Uterus (tissue), 4 donors: ENCODE measurements around the gene GLB1L2. TPM values are rescaled to one million over a fixed set of nuclear protein-coding genes. Genes with fewer than 3 reads are reported as not detected.

Source experiments
- DNase-seq, 2 donors: peaks; one replicate each; pipeline ENCODE4 v3.0.0-alpha.2; 2019 to 2020
- H3K27ac ChIP-seq, 2 donors: fragments of 200-600 bp; sonication (generic); 1 replicate in 1 of 2; 2 replicates in 1 of 2; pipeline ENCODE4 v1.5.1; 2016 to 2018
- H3K27me3 ChIP-seq, 2 donors: fragments of 200-600 bp; sonication (generic); one replicate each; pipeline ENCODE4 v1.5.1; 2018 to 2019; ENCODE audit warnings: control low read depth in 1 of 2
- H3K36me3 ChIP-seq, 2 donors: fragments of 200-600 bp; sonication (generic); one replicate each; pipeline ENCODE4 v1.5.1; 2019; ENCODE audit warnings: control low read depth in 1 of 2
- H3K4me1 ChIP-seq, 2 donors: fragments of 200-600 bp; sonication (generic); one replicate each; pipeline ENCODE4 v1.5.1; 2018 to 2019; ENCODE audit warnings: control low read depth in 1 of 2
- H3K4me3 ChIP-seq, 2 donors: fragments of 200-600 bp; sonication (generic); 1 replicate in 1 of 2; 2 replicates in 1 of 2; pipeline ENCODE4 v1.5.1; 2018 to 2019; ENCODE audit warnings: mild to moderate bottlenecking in 1 of 2
- H3K9me3 ChIP-seq, 2 donors: fragments of 200-600 bp; sonication (generic); one replicate each; pipeline ENCODE4 v1.5.1; 2019; ENCODE audit warnings: control low read depth in 1 of 2
- POLR2A ChIP-seq, 2 donors: fragments of 450-650 bp; IDR thresholded peaks; one replicate each; pipeline ENCODE4 v1.6.1; 2016; ENCODE audit warnings: antibody characterized with exemption in 2 of 2, mild to moderate bottlenecking in 1 of 2, moderate library complexity in 1 of 2
- intact Hi-C: fragments of 100-400 bp; cut with DNase I; formaldehyde crosslinking; loops from one replicate; pipeline ENCODE4 v1.15.1; 2023; ENCODE audit warnings: low total_unique reads
- total RNA-seq, 4 donors: library from RNA; depleted of rRNA in 3 of 4; stranded (reverse); fragments of >200 nt in 3 of 4; gene quantifications; one replicate each; pipeline versions ENCODE4 v1.1.0 to v1.2.4, GENCODE V29; 2014 to 2023
- TF ChIP-seq, protein P1 (sequence below), 4 experiments: fragments of 200-600 bp in 2 of 4; fragments of 450-650 bp in 2 of 4; sonication (generic) in 2 of 4; IDR thresholded peaks; one replicate each; pipeline ENCODE4 v1.5.1; 2016 to 2019; ENCODE audit warnings: antibody characterized with exemption in 4 of 4, mild to moderate bottlenecking in 2 of 4, moderate library complexity in 1 of 4
- donor health status: DM: yes; HTN: yes; CAD: no.

Gene GLB1L2
- total RNA-seq, 4 donors from 2014 or later, result 5.0 to 28.2 (median 16.7) TPM

DNA sequence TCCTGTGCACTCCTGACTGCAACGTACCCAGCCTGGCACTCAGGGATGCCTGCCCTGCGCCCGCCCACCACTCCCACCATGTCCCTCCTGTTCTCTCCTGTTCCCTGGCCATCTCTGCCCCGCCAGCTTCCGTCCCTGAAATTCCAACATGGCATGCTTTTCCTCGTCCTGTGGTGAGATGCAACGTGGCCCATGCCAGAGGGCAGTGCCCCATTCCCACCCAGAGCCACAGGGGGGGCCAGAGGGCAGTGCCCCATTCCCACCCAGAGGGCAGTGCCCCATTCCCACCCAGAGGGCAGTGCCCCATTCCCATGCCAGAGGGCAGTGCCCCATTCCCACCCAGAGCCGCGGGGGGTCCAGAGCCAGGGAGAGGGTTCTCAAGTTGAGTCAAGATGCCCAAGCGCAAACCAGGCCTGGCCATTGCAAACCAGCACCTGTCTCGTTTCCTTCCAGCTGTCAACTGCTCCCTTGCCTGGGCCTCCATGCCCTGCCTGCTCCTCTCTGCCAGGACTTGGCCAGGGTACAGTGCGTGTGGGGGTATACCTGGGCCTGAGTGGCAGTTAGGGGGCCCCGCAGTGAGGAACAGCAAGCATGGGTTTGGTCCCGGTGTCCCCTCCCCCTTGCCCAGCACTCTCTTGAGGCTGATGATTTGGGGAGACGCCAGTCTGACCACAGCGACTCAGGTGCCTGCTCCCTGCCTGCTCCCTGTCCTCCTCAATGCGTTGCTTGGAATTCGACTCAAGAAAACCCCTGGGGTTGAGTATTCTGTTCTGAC, 65.7 kb downstream of the GLB1L2 start:
- Histone ChIP-seq H3K9me3 (no peaks in the 10 kb centered on the region), H3K36me3 (no peaks in the 10 kb centered on the region), H3K27me3 (no peaks in the 10 kb centered on the region), H3K4me3 (no peak overlapping the region), H3K27ac (no peak overlapping the region), H3K4me1 (no peaks in the 10 kb centered on the region)
- DNase-seq, result no peak
- TF ChIP-seq, protein P1, sequence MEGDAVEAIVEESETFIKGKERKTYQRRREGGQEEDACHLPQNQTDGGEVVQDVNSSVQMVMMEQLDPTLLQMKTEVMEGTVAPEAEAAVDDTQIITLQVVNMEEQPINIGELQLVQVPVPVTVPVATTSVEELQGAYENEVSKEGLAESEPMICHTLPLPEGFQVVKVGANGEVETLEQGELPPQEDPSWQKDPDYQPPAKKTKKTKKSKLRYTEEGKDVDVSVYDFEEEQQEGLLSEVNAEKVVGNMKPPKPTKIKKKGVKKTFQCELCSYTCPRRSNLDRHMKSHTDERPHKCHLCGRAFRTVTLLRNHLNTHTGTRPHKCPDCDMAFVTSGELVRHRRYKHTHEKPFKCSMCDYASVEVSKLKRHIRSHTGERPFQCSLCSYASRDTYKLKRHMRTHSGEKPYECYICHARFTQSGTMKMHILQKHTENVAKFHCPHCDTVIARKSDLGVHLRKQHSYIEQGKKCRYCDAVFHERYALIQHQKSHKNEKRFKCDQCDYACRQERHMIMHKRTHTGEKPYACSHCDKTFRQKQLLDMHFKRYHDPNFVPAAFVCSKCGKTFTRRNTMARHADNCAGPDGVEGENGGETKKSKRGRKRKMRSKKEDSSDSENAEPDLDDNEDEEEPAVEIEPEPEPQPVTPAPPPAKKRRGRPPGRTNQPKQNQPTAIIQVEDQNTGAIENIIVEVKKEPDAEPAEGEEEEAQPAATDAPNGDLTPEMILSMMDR (IDR thresholded peaks at IDR 0.05), result no peak
- TF ChIP-seq POLR2A (IDR thresholded peaks at IDR 0.05), result no peak
- intact Hi-C loops, result no loop called here

DNA sequence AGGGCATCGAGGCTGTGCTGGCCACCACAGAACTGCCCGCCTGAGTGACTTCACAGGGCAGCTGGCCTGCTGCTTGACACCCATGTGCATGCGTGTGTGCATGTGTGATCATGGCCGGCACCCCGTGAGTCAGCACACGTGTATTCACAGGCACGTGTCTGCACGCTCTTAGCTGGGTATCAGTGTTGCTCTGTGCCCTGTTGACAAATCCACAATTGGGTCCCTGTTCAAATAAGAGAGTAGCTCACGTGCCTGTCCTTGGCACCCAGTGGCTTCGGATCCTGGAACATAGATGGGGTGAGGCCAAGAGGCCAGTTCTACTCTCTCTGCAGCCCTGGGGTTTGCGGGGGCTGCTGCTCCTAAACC, 66.3 kb downstream of the GLB1L2 start:
- Histone ChIP-seq H3K4me1 (no peaks in the 10 kb centered on the region), H3K27ac (no peak overlapping the region), H3K4me3 (no peak overlapping the region), H3K36me3 (no peaks in the 10 kb centered on the region), H3K27me3 (no peaks in the 10 kb centered on the region), H3K9me3 (no peaks in the 10 kb centered on the region)
- DNase-seq, result no peak
- intact Hi-C loops, result no loop called here
- TF ChIP-seq, protein P1 (IDR thresholded peaks at IDR 0.05), result no peak
- TF ChIP-seq POLR2A (IDR thresholded peaks at IDR 0.05), result no peak

DNA sequence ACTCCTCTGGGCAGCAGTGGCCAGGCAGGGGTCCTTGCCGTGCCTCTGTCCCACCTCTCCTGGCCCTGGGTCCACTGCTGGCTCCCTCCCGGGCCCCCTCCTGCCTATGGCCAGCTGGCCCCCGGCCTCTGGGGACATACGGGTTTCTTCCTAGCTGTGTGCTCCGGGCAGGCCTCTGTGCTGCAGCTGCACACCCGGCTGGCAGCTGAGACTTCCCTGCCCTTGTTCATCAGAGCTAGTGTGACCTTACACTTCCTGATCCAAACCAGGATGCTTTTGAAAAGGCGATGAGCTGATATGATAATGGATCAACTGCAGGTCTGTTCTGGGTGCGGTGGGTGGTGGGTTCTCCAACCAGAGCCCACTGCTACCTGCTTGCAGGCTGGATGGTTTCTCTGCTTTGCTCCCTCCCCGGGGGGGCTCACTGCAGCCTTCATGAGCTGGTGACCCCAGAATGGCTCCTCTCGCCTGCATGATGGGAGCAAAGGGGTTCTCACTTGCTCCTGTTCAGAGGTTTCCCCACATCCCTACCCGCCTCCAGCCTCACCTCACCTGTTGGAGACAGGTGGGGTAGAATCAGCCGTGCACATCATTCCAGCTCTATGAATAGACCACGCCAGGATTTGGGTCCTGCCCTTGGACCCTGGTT, 67.0 kb downstream of the GLB1L2 start:
- H3K27ac ChIP-seq, result no peak overlapping the region
- H3K36me3 ChIP-seq, result no peaks in the 10 kb centered on the region
- no peaks in the 10 kb centered on the region for H3K9me3 ChIP-seq
- no peak for TF ChIP-seq POLR2A (IDR thresholded peaks at IDR 0.05)
- TF ChIP-seq, protein P1 (IDR thresholded peaks at IDR 0.05), result no peak
- intact Hi-C loops, result no loop called here
- no peak for DNase-seq
- H3K27me3 ChIP-seq, result no peaks in the 10 kb centered on the region
- H3K4me3 ChIP-seq, result no peak overlapping the region
- H3K4me1 ChIP-seq, result no peaks in the 10 kb centered on the region

DNA sequence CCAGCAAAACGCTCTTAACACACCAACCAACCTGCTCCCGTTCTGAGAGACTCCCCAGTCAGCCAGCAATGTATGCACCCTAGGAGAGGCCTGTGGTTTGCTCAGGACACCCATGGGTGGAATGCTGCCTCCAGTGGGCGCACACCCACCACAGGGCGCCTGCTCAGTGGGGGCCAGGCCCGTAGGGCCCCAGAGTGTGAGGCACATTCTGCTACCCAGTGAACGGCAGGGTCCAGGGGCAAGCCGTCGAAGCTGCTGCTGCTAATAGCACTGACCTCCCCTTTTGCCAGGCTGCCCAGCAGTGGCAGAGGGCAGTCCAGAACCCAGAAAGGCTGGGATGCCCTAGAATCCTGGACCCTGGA, 67.5 kb downstream of the GLB1L2 start:
- TF ChIP-seq, protein P1 (IDR thresholded peaks at IDR 0.05), result no peak
- TF ChIP-seq POLR2A (IDR thresholded peaks at IDR 0.05), result no peak
- DNase-seq, result no peak
- Histone ChIP-seq H3K9me3 (no peaks in the 10 kb centered on the region), H3K27ac (no peak overlapping the region), H3K4me1 (no peaks in the 10 kb centered on the region), H3K36me3 (no peaks in the 10 kb centered on the region), H3K27me3 (no peaks in the 10 kb centered on the region), H3K4me3 (no peak overlapping the region)
- intact Hi-C loops, result no loop called here

DNA sequence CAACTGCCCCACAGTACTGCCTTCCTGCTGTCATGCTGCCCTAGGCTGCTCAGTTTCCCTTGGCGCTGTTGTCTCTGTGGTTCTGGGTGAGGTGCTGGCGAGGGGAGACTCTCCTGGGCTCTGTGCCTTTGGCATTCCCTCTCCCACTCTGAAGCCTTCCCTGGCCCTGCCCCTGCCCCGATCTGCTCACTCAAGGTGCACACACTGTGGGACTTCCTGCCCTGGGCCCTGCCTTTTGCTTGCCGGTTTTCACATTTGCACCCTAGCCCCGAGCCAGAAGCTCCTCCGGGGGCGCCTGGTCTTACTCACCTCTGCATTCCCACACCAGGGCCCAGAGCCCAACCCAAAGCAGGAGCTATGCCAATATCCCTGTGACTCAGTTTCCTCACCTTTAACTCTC, 68.2 kb downstream of the GLB1L2 start:
- Histone ChIP-seq H3K36me3 (no peaks in the 10 kb centered on the region), H3K27me3 (no peaks in the 10 kb centered on the region), H3K9me3 (no peaks in the 10 kb centered on the region), H3K4me3 (no peak overlapping the region), H3K27ac (no peak overlapping the region), H3K4me1 (no peaks in the 10 kb centered on the region)
- intact Hi-C loops, result no loop called here
- TF ChIP-seq, protein P1 (IDR thresholded peaks at IDR 0.05), result no peak
- TF ChIP-seq POLR2A (IDR thresholded peaks at IDR 0.05), result no peak
- no peak for DNase-seq
